GM18505 (cell line): ENCODE measurements around the gene DNAJC6.
"Not testable (repeated sequence)": the region's sequence is repeated elsewhere in the genome, so short reads cannot be mapped to it uniquely, and the experiment has no call there.

Experiments used
- ATAC-seq: cut with Tn5 transposase; IDR thresholded peaks from one replicate; pipeline ENCODE4 v1.9.1; 2021; ENCODE audit not compliant: unreplicated experiment
- POLR2A ChIP-seq: IDR thresholded peaks from 4 replicates; pipeline ENCODE4 v1.6.1; 2011; ENCODE audit warnings: borderline replicate concordance; ENCODE audit not compliant: insufficient read depth, insufficient read length; ENCODE audit errors: extremely low read depth

Gene DNAJC6

DNA sequence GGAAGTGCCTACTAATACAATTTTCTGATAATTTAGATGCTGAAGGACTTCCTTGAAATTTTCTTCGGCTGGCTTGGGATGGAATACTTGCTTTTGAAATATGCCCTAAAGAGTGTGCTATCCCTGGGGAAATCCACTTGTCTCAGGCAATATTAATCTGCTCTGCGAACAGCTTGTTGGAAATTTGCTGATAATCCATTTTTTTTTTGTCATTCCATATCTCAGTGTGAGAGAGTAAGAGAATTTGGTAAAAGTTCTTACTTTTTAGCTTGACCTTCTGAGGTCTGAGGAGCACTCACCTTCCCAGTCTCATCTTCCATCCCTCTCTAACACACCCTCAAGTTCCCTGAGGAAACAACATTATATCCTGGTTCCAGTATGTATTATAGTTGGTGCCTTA lies 36.8 kb downstream of the DNAJC6 start:
- no peak for TF ChIP-seq POLR2A
- ATAC-seq, result no peak

DNA sequence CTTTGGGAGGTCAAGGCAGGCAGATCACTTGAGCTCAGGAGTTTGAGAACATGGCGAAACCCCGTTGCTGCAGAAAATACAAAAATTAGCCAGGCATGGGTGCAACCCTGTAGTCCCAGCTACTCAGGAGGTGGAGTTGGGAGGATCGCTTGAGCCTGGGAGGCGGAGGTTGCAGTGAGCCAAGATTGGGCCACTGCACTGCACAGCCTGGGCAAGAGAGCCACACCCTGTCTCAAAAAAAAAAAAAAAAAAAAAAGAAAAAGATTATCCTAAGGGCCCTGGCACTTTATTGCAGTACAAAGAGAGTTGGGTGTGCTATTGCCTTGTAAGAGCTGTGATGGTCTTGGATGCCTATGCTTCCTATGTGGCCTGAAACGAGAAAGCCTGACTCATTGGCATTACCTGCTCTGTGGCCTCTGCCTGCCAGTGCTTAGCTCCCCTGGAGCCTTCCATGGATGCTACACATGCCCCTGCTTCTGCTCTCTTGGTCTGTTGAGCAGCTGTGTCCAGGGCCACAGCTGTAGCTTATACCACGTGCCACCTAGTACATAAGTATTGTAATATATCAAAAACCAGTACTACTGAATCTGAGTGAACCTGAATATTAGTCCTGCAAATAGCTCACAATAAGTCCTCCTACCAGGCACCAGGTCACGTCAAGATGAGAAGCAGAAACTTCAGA lies 45.8 kb downstream of the DNAJC6 start:
- ATAC-seq, result no peak

DNA sequence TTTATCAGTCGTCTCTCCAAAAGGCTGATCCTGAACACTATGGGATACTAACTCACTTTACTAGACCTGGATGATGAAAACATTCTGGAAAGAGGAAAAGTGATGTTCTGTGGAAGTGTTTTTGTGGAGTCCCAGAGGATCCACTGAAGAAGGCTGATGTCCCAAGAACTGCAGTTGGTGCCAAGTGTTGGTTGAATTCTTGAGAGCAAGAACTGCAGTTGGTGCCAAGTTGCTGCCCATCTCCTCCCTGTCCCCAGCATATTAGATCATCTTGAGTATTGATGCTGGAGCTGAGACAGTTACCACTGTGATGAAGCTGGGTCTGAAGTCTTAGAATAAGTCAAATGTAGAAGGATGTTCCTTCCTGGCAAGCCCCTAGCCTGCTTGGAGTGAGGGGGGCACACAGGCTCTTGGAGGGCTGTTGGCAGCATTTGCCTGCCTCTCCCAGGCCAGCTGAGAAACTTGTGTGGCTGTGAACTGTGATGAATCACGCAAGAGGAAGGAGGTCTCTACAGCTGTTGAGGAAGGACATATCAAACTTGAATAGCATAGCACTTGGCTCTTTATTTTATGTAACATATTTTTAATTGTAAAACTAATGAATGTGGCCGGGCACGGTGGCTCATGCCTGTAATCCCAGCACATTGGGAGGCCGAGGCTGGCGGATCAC lies 48.1 kb downstream of the DNAJC6 start:
- no peak for ATAC-seq

More for the DNA sequence above, 45.8 kb downstream of the DNAJC6 start:
- no peak for TF ChIP-seq POLR2A

DNA sequence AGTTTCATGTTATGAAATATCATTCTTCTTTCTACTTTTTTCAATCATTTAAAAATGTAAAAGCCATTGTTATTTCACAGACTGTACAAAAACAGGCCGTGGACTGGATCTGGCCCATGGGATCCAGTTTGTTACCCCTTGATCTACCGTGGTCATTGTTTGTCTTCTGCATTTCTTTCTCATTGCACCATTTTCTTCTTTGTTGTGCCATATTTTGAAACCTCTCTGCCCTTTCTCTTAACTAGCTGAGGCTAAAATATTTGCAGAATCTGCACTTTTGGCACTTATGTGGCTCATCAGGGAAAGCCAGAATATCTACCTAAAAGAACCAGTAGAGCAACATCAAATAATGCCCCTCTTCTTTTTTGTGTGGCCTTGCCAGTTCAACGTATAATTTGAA lies 50.5 kb downstream of the DNAJC6 start:
- ATAC-seq, result no peak
- no peak for TF ChIP-seq POLR2A

More for the DNA sequence above, 48.1 kb downstream of the DNAJC6 start:
- no peak for TF ChIP-seq POLR2A

DNA sequence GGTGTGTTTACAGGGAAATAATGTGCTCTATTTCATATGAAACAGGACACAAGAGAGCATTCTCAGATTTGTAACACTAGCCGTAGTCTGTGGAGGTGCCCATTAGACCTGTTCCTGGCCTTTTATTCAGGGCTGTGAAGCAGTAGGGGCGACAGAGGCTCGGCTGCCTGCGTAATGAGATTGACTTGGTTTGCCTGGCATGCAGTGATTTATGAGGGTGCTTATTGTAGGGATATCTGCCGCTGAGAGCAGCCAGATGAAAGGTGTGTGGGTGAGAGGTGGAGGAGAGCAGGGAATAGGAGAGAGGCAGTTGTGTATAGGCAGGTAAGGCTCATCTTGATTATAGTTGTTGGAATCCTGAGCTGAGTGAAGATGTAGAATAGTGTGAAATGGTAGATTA lies 51.3 kb downstream of the DNAJC6 start:
- no peak for ATAC-seq
- no peak for TF ChIP-seq POLR2A

DNA sequence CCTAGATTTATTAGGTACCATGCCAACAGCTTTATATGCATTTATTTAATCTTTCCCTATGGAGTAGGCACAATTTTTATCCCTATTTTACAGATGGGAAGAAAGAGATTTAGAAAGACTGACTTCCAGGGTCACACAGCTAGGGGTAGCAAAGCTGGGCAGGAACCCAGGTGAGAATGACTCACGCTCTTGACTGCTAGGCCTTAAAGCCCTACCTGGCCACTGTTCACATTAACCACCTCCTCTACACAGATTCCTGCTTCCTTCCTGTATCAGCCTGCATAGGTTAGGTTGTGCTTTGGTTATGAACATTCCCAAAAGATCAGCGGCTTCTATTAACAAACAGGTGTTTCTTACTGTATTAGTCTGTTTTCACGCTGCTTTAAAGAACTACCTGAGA lies 53.2 kb downstream of the DNAJC6 start:
- TF ChIP-seq POLR2A, result no peak
- no peak for ATAC-seq

DNA sequence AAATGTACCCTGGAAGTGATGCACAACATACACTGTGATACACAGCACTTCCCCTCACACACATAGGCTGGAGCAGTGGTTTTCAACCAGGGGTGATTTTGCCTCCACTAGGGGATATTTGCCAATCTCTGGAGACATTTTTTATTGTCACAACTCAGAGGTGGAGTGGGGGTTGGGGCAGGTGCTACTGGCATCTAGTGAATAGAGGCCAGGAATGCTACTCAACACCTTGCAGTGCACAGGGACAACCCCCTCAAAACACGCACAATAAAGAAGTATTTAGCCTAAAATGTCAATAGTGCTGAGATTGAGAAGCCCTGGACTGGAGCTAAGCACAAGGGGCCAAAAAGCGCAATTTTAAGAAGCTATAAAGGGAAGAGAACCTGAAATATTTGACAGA lies 54.1 kb downstream of the DNAJC6 start:
- TF ChIP-seq POLR2A, result no peak
- no peak for ATAC-seq

DNA sequence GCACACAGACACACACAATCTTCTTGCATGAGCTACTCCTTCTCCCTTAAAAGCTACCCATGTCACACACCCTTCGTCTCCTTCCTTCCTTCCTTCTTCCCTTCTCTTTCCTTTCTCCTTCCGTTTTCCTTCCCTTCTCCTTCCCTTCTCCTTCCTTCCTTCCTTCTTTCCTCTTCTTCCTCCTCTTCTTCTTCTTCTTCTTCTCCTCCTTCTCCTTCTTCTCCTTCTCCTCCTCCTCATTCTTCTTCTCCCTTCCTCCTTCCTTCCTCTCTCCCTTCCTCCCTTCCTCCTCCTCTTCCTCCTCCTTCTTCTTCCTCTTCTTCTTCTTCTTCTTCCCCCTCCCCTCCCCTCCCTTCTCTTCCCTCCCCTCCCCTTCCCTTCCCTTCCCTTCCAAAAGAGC lies 59.1 kb downstream of the DNAJC6 start:
- ATAC-seq, result no peak
- TF ChIP-seq POLR2A, result no peak

DNA sequence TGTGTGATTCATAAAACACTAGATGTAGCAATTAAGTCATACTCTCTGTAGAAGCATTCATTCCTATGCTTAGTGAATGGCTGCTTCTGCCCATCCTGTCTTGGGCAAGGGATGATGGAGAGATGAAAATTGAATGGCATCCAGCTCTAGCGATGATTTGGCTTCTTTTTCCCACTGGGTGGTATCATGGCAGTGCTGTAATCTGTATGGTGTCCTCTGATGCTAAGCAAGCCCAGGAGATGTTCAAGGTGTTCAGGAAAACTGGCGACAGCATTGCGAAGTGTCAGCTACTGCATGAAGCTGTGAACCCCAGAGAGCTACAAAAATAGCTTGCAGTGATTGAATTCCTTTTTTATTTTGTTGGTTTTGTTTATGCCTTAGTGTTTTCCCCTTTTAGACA lies 62.2 kb downstream of the DNAJC6 start:
- no peak for TF ChIP-seq POLR2A
- no peak for ATAC-seq

DNA sequence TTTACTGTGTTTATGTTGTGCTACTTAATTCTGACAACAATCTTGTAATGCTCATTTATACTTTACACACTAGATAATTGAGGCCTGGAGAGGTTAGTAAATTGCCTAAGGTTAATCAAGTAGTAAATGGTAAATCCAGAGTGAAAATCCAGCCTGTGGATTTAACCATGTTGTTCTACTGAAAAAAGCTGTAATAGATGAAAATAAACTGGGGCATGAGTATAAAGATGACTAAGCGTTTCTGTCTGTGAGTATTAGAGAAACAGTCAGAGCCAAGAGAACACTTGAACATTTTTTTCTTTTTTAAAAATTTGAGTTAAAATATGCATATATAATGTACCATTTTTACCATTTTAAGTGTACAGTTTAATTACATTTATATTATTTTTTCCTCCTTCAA lies 63.2 kb downstream of the DNAJC6 start:
- no peak for ATAC-seq
- no peak for TF ChIP-seq POLR2A

DNA sequence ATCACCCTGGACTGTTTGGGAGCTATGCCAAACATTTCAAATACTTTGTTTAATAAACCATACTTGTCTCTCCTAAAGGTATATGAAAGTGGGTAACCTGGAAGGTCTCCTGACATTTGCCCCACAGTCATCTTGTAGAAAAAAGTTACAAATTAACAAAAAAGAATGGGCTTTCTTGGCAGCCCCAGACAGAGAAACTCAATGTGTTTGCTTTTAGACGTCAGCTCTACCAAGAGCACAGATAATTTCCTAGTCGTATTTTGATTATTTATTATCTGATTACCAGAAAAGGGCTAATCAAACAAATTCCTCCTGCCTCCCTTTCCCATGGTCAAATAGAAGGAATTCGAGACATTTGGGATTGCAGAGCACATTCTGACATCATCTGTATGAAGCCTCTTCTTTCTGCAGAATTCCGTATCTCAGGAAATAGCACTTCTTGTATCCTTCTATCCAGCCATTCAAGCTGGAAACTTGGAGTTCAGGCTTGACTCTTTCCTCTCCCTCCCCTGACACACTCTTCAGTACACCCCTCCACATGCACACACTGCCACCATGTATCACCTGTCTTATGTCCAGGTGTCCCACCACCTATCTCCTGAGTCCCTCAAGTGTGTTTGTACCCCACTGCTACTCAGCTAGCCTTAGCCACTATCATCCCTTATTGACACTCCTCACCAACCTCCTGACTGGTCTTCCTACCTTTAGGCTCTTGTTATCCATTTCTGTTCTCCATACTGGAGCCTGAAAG lies 68.3 kb downstream of the DNAJC6 start:
- TF ChIP-seq POLR2A, result no peak
- ATAC-seq, result no peak

DNA sequence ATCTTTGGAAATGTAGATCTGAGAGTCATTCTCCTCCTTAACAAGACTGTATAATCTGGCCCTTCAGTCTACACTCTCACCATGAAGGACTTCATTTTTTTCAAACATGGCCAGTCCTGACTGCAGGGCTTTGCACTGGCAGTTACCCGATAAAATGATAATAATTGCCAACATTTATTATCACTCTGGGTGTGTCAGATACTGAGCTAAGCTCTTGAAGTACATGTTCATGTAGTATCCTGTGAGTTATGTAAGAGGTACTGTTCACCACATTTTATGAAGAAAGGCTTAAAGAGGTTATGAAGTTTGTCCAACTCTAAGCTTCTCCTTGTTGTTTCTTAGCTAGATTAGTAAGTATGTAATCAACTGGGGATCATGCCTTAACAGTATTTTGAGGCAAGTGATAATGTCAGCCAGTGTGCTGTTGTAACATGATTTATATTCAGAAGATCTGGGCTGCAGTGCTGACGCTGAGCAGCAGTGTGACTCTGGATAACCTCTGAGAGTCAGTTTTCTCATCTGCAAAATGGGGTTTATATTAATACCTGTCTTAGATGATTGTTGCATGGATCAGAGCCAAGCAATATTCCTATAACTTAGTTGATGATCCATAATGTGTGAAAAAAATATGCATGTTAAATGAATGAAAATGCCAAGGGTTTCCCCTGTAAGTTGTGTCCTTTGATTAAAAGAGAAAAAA lies 69.1 kb downstream of the DNAJC6 start:
- no peak for TF ChIP-seq POLR2A
- ATAC-seq, result no peak

DNA sequence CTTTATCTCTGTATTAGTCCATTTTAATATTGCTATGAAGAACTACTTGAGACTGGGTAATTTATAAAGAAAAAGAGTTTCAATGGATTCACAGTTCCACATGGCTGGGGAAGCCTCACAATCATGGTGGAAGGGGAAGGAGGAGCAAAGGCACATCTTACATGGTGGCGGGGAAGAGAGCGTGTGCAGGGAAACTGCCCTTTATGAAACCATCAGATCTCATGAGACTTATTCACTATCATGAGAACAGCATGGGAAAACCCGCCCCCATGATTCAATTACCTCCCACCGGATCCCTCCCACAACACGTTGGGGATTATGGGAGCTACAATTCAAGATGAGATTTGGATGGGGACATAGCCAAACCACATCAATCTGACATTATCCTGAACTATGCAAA lies 75.1 kb downstream of the DNAJC6 start:
- ATAC-seq, result not testable (repeated sequence)
